A673 (cell line): Measurements from ENCODE around the gene SDF2. TPM values are rescaled to one million over a fixed set of nuclear protein-coding genes. Genes with fewer than 3 reads are reported as not detected.

Source experiments
- BruUV-seq: library from RNA; stranded (reverse); fragments of 400-500 nt; replicated peaks from 2 replicates; lab custom pipeline; 2021; lab: Mats Ljungman, UMichigan
- CTCF ChIA-PET: fragments of 300-600 bp; sonication (Branson Sonifier 250); formaldehyde crosslinking; loops from one replicate; lab custom pipeline; 2022; ENCODE audit warnings: antibody characterized with exemption; lab: Charles Lee
- POLR2A ChIA-PET: fragments of 300-600 bp; sonication (Branson Sonifier 250); formaldehyde crosslinking; loops from one replicate; lab custom pipeline; 2022; ENCODE audit warnings: antibody characterized with exemption; ENCODE audit not compliant: low non-redundant PET; lab: Charles Lee
- DNase-seq: peaks from one replicate; pipeline ENCODE4 v3.0.0-alpha.2; 2015; ENCODE audit warnings: low spot score
- H3K27ac ChIP-seq: fragments of 200-600 bp; sonication (generic); 2 replicates; pipeline ENCODE4 v1.5.1; 2016; ENCODE audit warnings: mixed run types, low read depth, mild to moderate bottlenecking, mixed read lengths, antibody characterized with exemption, low read length; ENCODE audit not compliant: poor library complexity, severe bottlenecking
- H3K27me3 ChIP-seq: fragments of 200-600 bp; sonication (generic); replicated peaks from 2 replicates; pipeline ENCODE4 v1.6.1; 2017; ENCODE audit warnings: mixed run types, low read depth, mild to moderate bottlenecking, mixed read lengths, antibody characterized with exemption, low read length; ENCODE audit not compliant: insufficient read depth, poor library complexity
- H3K36me3 ChIP-seq: fragments of 200-600 bp; sonication (generic); 2 replicates; pipeline ENCODE4 v1.6.1; 2016; ENCODE audit warnings: mixed run types, mild to moderate bottlenecking, mixed read lengths, antibody characterized with exemption, low read length; ENCODE audit not compliant: insufficient read depth, poor library complexity, severe bottlenecking
- H3K4me1 ChIP-seq: fragments of 200-600 bp; sonication (generic); 2 replicates; pipeline ENCODE4 v1.6.1; 2017; ENCODE audit warnings: mixed run types, mild to moderate bottlenecking, mixed read lengths, antibody characterized with exemption, low read length; ENCODE audit not compliant: insufficient read depth, poor library complexity, severe bottlenecking
- H3K4me3 ChIP-seq: fragments of 200-600 bp; sonication (generic); 2 replicates; pipeline ENCODE4 v1.5.1; 2016; ENCODE audit warnings: low read depth, mixed run types, mild to moderate bottlenecking, mixed read lengths, low read length; ENCODE audit not compliant: poor library complexity, severe bottlenecking
- H3K9me3 ChIP-seq: fragments of 200-600 bp; sonication (generic); 2 replicates; pipeline ENCODE4 v1.6.1; 2016; ENCODE audit warnings: mixed run types, low read depth, mild to moderate bottlenecking, mixed read lengths, antibody characterized with exemption, low read length; ENCODE audit not compliant: poor library complexity, severe bottlenecking
- CTCF ChIP-seq: fragments of 300-800, 200-600 bp; sonication (generic); conservative IDR thresholded peaks from 2 replicates; pipeline ENCODE4 v1.5.1; 2017; ENCODE audit warnings: low read depth, mild to moderate bottlenecking, antibody characterized with exemption, low read length, moderate library complexity, mixed read lengths
- EZH2 ChIP-seq: fragments of 200-600 bp; sonication (generic); IDR thresholded peaks from 2 replicates; pipeline ENCODE4 v1.6.1; 2017; ENCODE audit warnings: borderline replicate concordance, low read depth, mild to moderate bottlenecking, mixed read lengths, antibody characterized with exemption, low read length; ENCODE audit not compliant: poor library complexity, severe bottlenecking
- intact Hi-C: fragments of 100-400 bp; cut with micrococcal nuclease; formaldehyde crosslinking; loops from one replicate; pipeline ENCODE4 v1.10.0; 2022; ENCODE audit not compliant: unreplicated experiment
- total RNA-seq: library from RNA; stranded (reverse); gene quantifications from 2 replicates; pipeline ENCODE4 v1.2.3, GENCODE V29; 2021

Gene SDF2
- total RNA-seq, 1 experiment from 2014 or later, result 41.6 TPM

GRCh38 chr17:28707339-28707720 lies 45.6 kb upstream of the SDF2 start:
- TSS peak; percentile 29 for BruUV-seq
- intact Hi-C loops, result no loop called here
- Histone ChIP-seq H3K27ac (no peak overlapping the region), H3K9me3 (no peaks in the 10 kb centered on the region), H3K4me1 (peaks cover 4% of the 10 kb centered on the region), H3K27me3 (no peaks in the 10 kb centered on the region), H3K4me3 (no peak overlapping the region), H3K36me3 (peaks cover 8% of the 10 kb centered on the region)
- CTCF ChIA-PET, result no interaction called here
- no peak for DNase-seq
- TF ChIP-seq EZH2 (no peak), CTCF (no peak)
- POLR2A ChIA-PET, result no interaction called here

GRCh38 chr17:28706471-28707338 lies 45.0 kb upstream of the SDF2 start:
- Histone ChIP-seq H3K9me3 (no peaks in the 10 kb centered on the region), H3K4me1 (peaks cover 4% of the 10 kb centered on the region), H3K27ac (no peak overlapping the region), H3K36me3 (peaks cover 14% of the 10 kb centered on the region), H3K4me3 (no peak overlapping the region), H3K27me3 (no peaks in the 10 kb centered on the region)
- DNase-seq, result no peak
- TF ChIP-seq CTCF, result no peak
- no peak for TF ChIP-seq EZH2
- no TSS peak for BruUV-seq
- intact Hi-C loops, result no loop called here
- ChIA-PET CTCF (no interaction called here), POLR2A (no interaction called here)

- H3K4me1 ChIP-seq, result peaks cover 4% of the 10 kb centered on the region
- POLR2A ChIA-PET, result no interaction called here
- no peaks in the 10 kb centered on the region for H3K27me3 ChIP-seq
- H3K27ac ChIP-seq, result no peak overlapping the region
- CTCF ChIA-PET, result no interaction called here
- intact Hi-C loops, result no loop called here
- TF ChIP-seq EZH2, result no peak
- peaks cover 23% of the 10 kb centered on the region for H3K36me3 ChIP-seq
- no peak overlapping the region for H3K4me3 ChIP-seq
- H3K9me3 ChIP-seq, result no peaks in the 10 kb centered on the region
- no peak for DNase-seq
- BruUV-seq, result no TSS peak
Measured at GRCh38 chr17:28705728-28706334, 44.1 kb upstream of the SDF2 start.
